Activated CD4-positive, alpha-beta T cell treated with anti-CD3 and anti-CD28 coated beads for 36 hours (primary cell): Measurements from ENCODE around the gene RENBP. TPM values are rescaled to one million over a fixed set of nuclear protein-coding genes. Genes with fewer than 3 reads are reported as not detected.

Source experiments
- ATAC-seq: fragments of 200-7000 bp; cut with Tn5 transposase; one replicate; pipeline ENCODE4 v1.10.0; 2021; ENCODE audit warnings: mild to moderate bottlenecking, moderate library complexity
- CTCF ChIA-PET: fragments of 350-600 bp; sonication (Branson Sonifier 250); formaldehyde crosslinking; loops from one replicate; lab custom pipeline; 2021; ENCODE audit warnings: antibody characterized with exemption; lab: Charles Lee
- POLR2A ChIA-PET: fragments of 350-600 bp; sonication (Branson Sonifier 250); formaldehyde crosslinking; loops from one replicate; lab custom pipeline; 2021; ENCODE audit warnings: antibody characterized with exemption, inconsistent platforms; lab: Charles Lee
- DNase-seq: peaks from one replicate; pipeline ENCODE4 v3.0.0-alpha.2; 2020
- H3K27ac Mint-ChIP-seq: one replicate; pipeline ENCODE4 v1.8.0; 2021; ENCODE audit warnings: mixed read lengths
- H3K27me3 Mint-ChIP-seq: one replicate; pipeline ENCODE4 v1.8.0; 2021; ENCODE audit warnings: mixed read lengths
- H3K36me3 Mint-ChIP-seq: one replicate; pipeline ENCODE4 v1.8.0; 2021; ENCODE audit warnings: low read depth, mixed read lengths
- H3K4me1 Mint-ChIP-seq: one replicate; pipeline ENCODE4 v1.8.0; 2021; ENCODE audit warnings: mixed read lengths
- H3K4me3 Mint-ChIP-seq: one replicate; pipeline ENCODE4 v1.8.0; 2021; ENCODE audit warnings: mild to moderate bottlenecking, moderate library complexity, mixed read lengths
- H3K9me3 Mint-ChIP-seq: one replicate; pipeline ENCODE4 v1.8.0; 2021; ENCODE audit warnings: low read depth, mixed read lengths
- intact Hi-C, 2 experiments: fragments of 100-400 bp; cut with DNase I in 1 of 2; cut with micrococcal nuclease in 1 of 2; formaldehyde crosslinking; loops; one replicate each; pipeline versions ENCODE4 v1.14.2 to v1.15.1; 2022 to 2024; cut with DNase I, micrococcal nuclease
- total RNA-seq, 2 experiments: library from RNA; stranded (reverse); gene quantifications; one replicate each; pipeline ENCODE4 v1.2.3, GENCODE V29; 2021

RENBP gene
- total RNA-seq, 2 experiments from 2014 or later, result 6.0 to 8.1 TPM

DNA sequence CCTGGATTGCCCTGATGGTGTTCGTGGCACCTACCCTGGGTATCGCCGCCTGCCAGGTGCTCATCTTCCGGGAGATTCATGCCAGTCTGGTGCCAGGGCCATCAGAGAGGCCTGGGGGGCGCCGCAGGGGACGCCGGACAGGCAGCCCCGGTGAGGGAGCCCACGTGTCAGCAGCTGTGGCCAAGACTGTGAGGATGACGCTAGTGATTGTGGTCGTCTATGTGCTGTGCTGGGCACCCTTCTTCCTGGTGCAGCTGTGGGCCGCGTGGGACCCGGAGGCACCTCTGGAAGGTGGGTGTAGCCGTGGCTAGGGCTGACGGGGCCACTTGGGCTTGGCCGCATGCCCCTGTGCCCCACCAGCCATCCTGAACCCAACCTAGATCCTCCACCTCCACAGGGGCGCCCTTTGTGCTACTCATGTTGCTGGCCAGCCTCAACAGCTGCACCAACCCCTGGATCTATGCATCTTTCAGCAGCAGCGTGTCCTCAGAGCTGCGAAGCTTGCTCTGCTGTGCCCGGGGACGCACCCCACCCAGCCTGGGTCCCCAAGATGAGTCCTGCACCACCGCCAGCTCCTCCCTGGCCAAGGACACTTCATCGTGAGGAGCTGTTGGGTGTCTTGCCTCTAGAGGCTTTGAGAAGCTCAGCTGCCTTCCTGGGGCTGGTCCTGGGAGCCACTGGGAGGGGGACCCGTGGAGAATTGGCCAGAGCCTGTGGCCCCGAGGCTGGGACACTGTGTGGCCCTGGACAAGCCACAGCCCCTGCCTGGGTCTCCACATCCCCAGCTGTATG, 38.1 kb downstream of the RENBP start:
- DNase-seq, result no peak
- Mint-ChIP-seq H3K36me3 (no peaks in the 10 kb centered on the region), H3K4me1 (peaks cover 28% of the 10 kb centered on the region), H3K27ac (peak overlapping the region; percentile 31), H3K4me3 (no peak overlapping the region), H3K9me3 (no peaks in the 10 kb centered on the region), H3K27me3 (no peaks in the 10 kb centered on the region)
- ChIA-PET CTCF (interaction anchor here (1.0 kb wide), 1 partner anchor 15 kb away, joined by 3 read pairs; no protein-coding TSS in a partner anchor), POLR2A (interaction anchor here (1.0 kb wide), 1 partner anchor 19 kb away, joined by 3 read pairs; the partner anchor contains the start of gene ARHGAP4)
- ATAC-seq, result peak; percentile 12
- intact Hi-C loops, result no loop called here

GRCh38 chrX:153905481-153906095, 38.9 kb downstream of the RENBP start:
- H3K27ac Mint-ChIP-seq, result no peak overlapping the region
- POLR2A ChIA-PET, result no interaction called here
- no peak for DNase-seq
- H3K4me3 Mint-ChIP-seq, result no peak overlapping the region
- intact Hi-C loops, result no loop called here
- CTCF ChIA-PET, result no interaction called here
- no peaks in the 10 kb centered on the region for H3K27me3 Mint-ChIP-seq
- no peaks in the 10 kb centered on the region for H3K36me3 Mint-ChIP-seq
- no peaks in the 10 kb centered on the region for H3K9me3 Mint-ChIP-seq
- H3K4me1 Mint-ChIP-seq, result peaks cover 35% of the 10 kb centered on the region
- ATAC-seq, result no peak

DNA sequence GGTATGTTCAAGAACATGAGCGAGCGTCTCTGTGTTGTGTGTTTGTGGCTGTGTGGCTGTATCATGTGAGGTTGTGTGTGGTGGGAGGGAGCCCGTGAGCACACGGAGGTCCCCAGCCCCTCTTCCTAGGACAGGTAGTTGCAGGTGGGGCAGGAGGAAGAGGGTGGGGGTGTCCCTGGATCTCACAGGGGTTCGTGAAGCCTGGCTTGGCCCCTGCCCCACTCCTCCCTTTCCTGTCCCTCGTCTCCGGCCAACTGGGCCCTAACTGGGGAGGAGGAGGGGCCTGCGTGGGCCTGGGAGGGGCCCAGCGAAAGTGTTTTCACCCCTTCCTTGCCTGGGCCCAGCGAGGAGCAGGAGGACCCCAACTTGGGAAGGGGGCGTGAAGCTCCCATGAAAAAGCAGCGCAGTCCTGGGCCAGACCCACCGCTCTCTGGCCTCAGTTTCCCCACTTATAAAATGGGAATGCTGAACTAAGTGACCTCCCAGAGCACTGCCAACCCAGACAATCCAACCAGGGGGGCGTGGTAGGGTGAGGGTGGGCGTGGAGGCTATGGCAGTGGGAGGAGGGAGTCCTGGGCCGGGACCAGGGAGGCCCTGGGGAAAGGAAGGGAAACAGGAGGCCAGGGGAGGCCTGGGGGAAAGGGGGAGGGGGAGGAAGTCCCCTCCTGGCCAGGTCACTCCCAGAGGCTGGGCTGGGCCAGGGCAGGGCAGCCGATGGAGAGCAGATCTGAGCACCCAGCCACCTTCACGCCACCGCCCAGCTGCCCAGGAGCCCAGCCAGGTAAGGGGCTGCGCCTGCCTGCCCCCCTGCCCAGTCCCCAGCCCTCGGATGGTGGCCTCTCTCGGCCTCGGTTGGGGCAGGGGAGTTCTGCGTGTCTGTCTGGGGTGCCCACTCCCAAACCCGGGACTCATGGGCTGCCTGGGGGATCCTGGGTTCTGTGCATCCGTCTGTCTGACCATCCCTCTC, 40.2 kb downstream of the RENBP start, which contains the start of gene AVPR2:
TSS of gene AVPR2 (plus strand) at position 683 of the 967 bp plus-strand sequence. CDS start 473 bp downstream, outside the sequence.
- CTCF ChIA-PET, result no interaction called here
- Mint-ChIP-seq H3K36me3 (no peaks in the 10 kb centered on the region), H3K9me3 (no peaks in the 10 kb centered on the region), H3K4me1 (peaks cover 36% of the 10 kb centered on the region), H3K27me3 (no peaks in the 10 kb centered on the region), H3K27ac (peak within 1 kb of the TSS; percentile 37), H3K4me3 (no peak within 1 kb of the TSS)
- POLR2A ChIA-PET, result no interaction called here
- intact Hi-C loops, result loop anchor here in 1 of 2 experiments (5.0 kb wide), 2 partner anchors 82 to 142 kb away; partner anchors contain the start of gene PLXNB3
- ATAC-seq (no peak), DNase-seq (no peak)

DNA sequence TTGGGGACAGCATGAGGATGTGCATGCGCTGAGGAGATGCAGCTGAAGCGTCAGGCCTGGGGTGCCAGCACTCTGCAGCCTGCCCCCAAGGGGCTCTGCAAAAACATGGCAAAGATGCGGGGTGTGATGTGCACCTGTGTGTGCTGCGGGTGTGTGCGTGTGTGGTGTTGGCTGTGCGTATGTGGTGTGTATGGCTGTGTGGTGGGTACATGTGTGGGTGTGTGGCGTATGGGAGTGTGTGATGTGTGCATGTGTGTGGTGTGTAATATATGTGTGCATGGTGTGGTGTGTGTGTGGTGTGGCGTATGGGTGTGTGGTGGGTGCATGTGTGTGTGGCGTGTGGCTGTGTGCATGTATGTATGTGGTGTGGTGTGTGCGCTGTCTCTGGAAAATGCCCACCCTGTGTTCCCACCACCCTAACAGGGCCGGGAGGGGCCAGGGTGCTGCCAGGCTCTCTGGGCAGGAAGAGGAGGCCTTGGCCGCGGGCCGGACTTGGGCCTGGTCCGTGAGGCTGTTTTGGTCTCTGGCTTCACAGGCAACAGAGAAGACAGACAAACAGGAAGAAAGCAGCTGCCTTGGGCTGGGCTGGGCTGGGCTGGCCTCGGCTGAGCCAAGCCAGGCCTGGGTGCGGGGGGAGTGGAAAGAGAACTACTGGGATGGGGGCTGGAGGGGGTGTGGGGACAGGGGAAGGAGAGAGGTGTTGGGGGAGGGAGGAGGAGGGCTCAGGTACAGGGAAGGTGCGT, 41.0 kb downstream of the RENBP start:
- Mint-ChIP-seq H3K4me3 (no peak overlapping the region), H3K27me3 (no peaks in the 10 kb centered on the region), H3K36me3 (no peaks in the 10 kb centered on the region), H3K4me1 (peaks cover 36% of the 10 kb centered on the region), H3K27ac (peak overlapping the region; percentile 37), H3K9me3 (no peaks in the 10 kb centered on the region)
- ATAC-seq (no peak), DNase-seq (no peak)
- CTCF ChIA-PET, result no interaction called here
- intact Hi-C loops, result loop anchor here in 1 of 2 experiments (5.0 kb wide), 2 partner anchors 81 to 141 kb away; partner anchors contain the start of gene PLXNB3
- POLR2A ChIA-PET, result no interaction called here

GRCh38 chrX:153902385-153902784, 42.1 kb downstream of the RENBP start:
- intact Hi-C loops, result loop anchor here in 1 of 2 experiments (5.0 kb wide), 2 partner anchors 80 to 140 kb away; partner anchors contain the start of gene PLXNB3
- Mint-ChIP-seq H3K36me3 (no peaks in the 10 kb centered on the region), H3K4me1 (peaks cover 36% of the 10 kb centered on the region), H3K27ac (no peak overlapping the region), H3K27me3 (no peaks in the 10 kb centered on the region), H3K9me3 (no peaks in the 10 kb centered on the region), H3K4me3 (no peak overlapping the region)
- no peak for ATAC-seq
- POLR2A ChIA-PET, result no interaction called here
- DNase-seq, result no peak
- CTCF ChIA-PET, result no interaction called here

GRCh38 chrX:153901753-153902140, 42.7 kb downstream of the RENBP start:
- ChIA-PET POLR2A (no interaction called here), CTCF (no interaction called here)
- intact Hi-C loops, result loop anchor here in 1 of 2 experiments (5.0 kb wide), 2 partner anchors 79 to 139 kb away; partner anchors contain the start of gene PLXNB3
- H3K36me3 Mint-ChIP-seq, result no peaks in the 10 kb centered on the region
- H3K4me1 Mint-ChIP-seq, result peaks cover 36% of the 10 kb centered on the region
- no peaks in the 10 kb centered on the region for H3K9me3 Mint-ChIP-seq
- no peak overlapping the region for H3K4me3 Mint-ChIP-seq
- no peaks in the 10 kb centered on the region for H3K27me3 Mint-ChIP-seq
- ATAC-seq, result no peak
- no peak for DNase-seq
- H3K27ac Mint-ChIP-seq, result peak overlapping the region; percentile 25

- DNase-seq (peak; percentile 78), ATAC-seq (peak; percentile 83)
- Mint-ChIP-seq H3K36me3 (no peaks in the 10 kb centered on the region), H3K27me3 (no peaks in the 10 kb centered on the region), H3K27ac (peak overlapping the region; percentile 47), H3K4me1 (peaks cover 41% of the 10 kb centered on the region), H3K4me3 (peak overlapping the region; percentile 49), H3K9me3 (no peaks in the 10 kb centered on the region)
- CTCF ChIA-PET, result no interaction called here
- intact Hi-C loops, result loop anchor here in 1 of 2 experiments (5.0 kb wide), 2 partner anchors 79 to 139 kb away; partner anchors contain the start of gene PLXNB3
- POLR2A ChIA-PET, result interaction anchor here (0.7 to 1.0 kb wide), 2 partner anchors 24 to 27 kb away, joined by 3 read pairs; no protein-coding TSS in a partner anchor
Observed at GRCh38 chrX:153900831-153901752, 43.4 kb downstream of the RENBP start.

DNA sequence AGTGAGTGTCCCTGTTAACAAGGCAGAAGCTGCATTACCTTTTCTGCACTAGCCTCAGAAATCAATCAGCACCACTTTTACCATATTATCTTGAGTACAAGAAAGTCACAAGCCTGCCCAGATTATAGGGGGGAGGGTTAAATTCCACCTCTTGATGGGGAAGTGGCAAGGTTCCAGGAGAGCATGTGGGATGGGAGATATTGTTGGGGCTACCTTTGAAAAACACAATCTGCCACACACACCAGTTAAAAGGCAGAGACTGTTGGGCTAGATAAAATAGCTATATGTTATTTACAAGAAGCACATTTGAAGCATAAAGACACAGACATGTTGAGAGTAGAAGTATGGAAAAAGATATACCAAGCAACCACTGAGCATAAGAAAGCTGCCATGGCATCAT, 46.5 kb downstream of the RENBP start:
- no peak for DNase-seq
- intact Hi-C loops, result no loop called here
- Mint-ChIP-seq H3K36me3 (no peaks in the 10 kb centered on the region), H3K27ac (no peak overlapping the region), H3K4me1 (peaks cover 22% of the 10 kb centered on the region), H3K9me3 (no peaks in the 10 kb centered on the region), H3K27me3 (no peaks in the 10 kb centered on the region), H3K4me3 (no peak overlapping the region)
- ChIA-PET POLR2A (no interaction called here), CTCF (no interaction called here)
- ATAC-seq, result no peak

DNA sequence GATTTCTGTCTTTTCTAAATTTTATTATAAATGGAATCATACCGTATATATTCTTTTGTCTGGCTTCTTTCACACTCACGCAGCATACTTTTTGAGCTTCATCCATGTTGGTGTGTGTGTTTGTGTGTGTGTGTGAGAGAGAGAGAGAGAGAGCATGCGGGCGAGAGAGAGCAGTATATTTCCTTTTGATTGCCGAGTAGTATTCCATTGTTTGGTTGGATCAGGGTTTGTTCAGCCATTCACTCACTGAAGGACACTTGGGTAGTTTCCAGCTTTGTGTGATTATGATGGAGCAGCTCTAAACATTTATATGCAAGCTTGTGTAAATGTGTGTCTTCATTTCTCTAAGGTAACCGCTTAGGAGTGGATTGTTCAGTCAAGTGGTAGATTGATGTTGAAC, 55.3 kb downstream of the RENBP start:
- Mint-ChIP-seq H3K27me3 (peaks cover 9% of the 10 kb centered on the region), H3K36me3 (no peaks in the 10 kb centered on the region), H3K27ac (no peak overlapping the region), H3K9me3 (no peaks in the 10 kb centered on the region), H3K4me1 (peaks cover 4% of the 10 kb centered on the region), H3K4me3 (no peak overlapping the region)
- ATAC-seq (no peak), DNase-seq (no peak)
- ChIA-PET CTCF (no interaction called here), POLR2A (no interaction called here)
- intact Hi-C loops, result loop anchor here in 1 of 2 experiments (5.0 kb wide), 1 partner anchor 72 kb away; no protein-coding TSS in a partner anchor
